ENCODE results near the gene ATP9A. TPM values are rescaled to one million over a fixed set of nuclear protein-coding genes. Genes with fewer than 3 reads are reported as not detected.

Gene ATP9A
- total RNA-seq, 1 experiment from 2014 or later, result 12.1 TPM

DNA sequence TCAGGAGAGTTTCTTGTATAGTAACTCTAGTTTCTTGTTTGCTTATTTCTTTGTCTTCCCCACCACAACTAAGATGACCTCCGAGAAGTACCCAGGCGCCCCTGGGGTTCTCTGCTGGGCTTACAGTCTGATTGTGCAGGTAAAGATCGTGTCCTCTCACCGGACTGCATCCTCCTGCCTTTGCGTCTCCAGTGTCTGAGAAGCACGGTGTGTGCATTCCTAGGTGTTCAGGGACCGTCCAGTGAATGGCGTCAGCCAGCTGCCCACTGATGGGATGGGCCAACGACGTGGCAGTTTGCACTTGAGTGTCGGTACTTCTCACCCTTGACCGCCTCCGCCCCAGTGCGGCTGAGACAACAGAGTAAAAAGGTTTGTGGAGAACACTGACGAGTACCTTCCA lies 169.6 kb downstream of the ATP9A start:
- H3K9me3 ChIP-seq (ENCODE audit: control insufficient read depth, low read depth, low read length), result no peaks in the 10 kb centered on the region
- H3K4me1 ChIP-seq (ENCODE audit: insufficient read depth, low read length), result peaks cover 4% of the 10 kb centered on the region; the same call in 1 of the 2 replicates
- peaks cover 1% of the 10 kb centered on the region; the same call in 1 of the 2 replicates for H3K27me3 Mint-ChIP-seq (ENCODE audit: low read depth)
- H3K18ac ChIP-seq (ENCODE audit: insufficient read length, low read depth, low read length), result no peak overlapping the region
- no peaks in the 10 kb centered on the region for H3K9me3 Mint-ChIP-seq
- H4K20me1 ChIP-seq (ENCODE audit: control insufficient read depth, insufficient read depth, insufficient read length), result no peaks in the 10 kb centered on the region
- H3K4ac ChIP-seq (ENCODE audit: low read depth, low read length), result no peak overlapping the region
- no peak overlapping the region for H2BK15ac ChIP-seq (ENCODE audit: low read depth, low read length)
- H3T11ph ChIP-seq (ENCODE audit: low read length), result no peak overlapping the region
- H4K91ac ChIP-seq (ENCODE audit: insufficient read length, low read depth, low read length), result no peak overlapping the region
- H4K5ac ChIP-seq (ENCODE audit: insufficient read length, low read depth, low read length), result no peak overlapping the region
- no peak overlapping the region for H3K23ac ChIP-seq (ENCODE audit: insufficient read length, low read depth, low read length)
- H4K8ac ChIP-seq (replicated peaks; ENCODE audit: insufficient read length, low read depth, low read length), result no peak overlapping the region
- no peak overlapping the region for H3K4me3 Mint-ChIP-seq
- no peak overlapping the region for H2BK12ac ChIP-seq (ENCODE audit: insufficient read length, low read depth, low read length)
- H3K4me1 Mint-ChIP-seq, result peaks cover 33 to 36% of the 10 kb centered on the region in 2 experiments
- H3K36me3 Mint-ChIP-seq (ENCODE audit: insufficient read depth in 1 of 3, low read depth in 3 of 3), result peaks cover 0 to 4% (median 0%) of the 10 kb centered on the region in 3 experiments; a peak in 1 of 7 replicates
- H3K79me2 ChIP-seq (ENCODE audit: insufficient read depth, low read length), result no peaks in the 10 kb centered on the region
- no peak overlapping the region for H3K27ac Mint-ChIP-seq
- DNase-seq, result no peak
- H3K79me1 ChIP-seq (ENCODE audit: insufficient read depth, low read depth, low read length, poor library complexity, severe bottlenecking), result no peaks in the 10 kb centered on the region
- H3K56ac ChIP-seq (ENCODE audit: insufficient read length, low read depth, low read length), result no peak overlapping the region
- no peak overlapping the region for H2AFZ ChIP-seq (ENCODE audit: low read length)
- no peak overlapping the region for H2BK5ac ChIP-seq (ENCODE audit: insufficient read length, low read length)
- H2BK120ac ChIP-seq (ENCODE audit: low read depth, low read length, poor library complexity, severe bottlenecking), result no peak overlapping the region
- H3K4me2 ChIP-seq (ENCODE audit: insufficient read depth, insufficient read length, low read length), result no peak overlapping the region
- H3K23me2 ChIP-seq (ENCODE audit: insufficient read length, low read depth, low read length, poor library complexity, severe bottlenecking), result no peaks in the 10 kb centered on the region
- no peaks in the 10 kb centered on the region for H3K27me3 ChIP-seq (ENCODE audit: insufficient read depth, low read length)
- H3K27ac ChIP-seq (ENCODE audit: insufficient read length, low read depth, low read length), result no peak overlapping the region
- H2AK5ac ChIP-seq (ENCODE audit: insufficient read length, low read length), result no peak overlapping the region
- H3K9ac ChIP-seq (ENCODE audit: extremely low read depth, insufficient read length, low read length), result no peak overlapping the region
- no CpG with 5 or more reads among the region's 15 CpGs for WGBS (ENCODE audit: extremely low coverage, insufficient read length, low lambda C conversion rate)
- TF ChIP-seq CTCF (conservative IDR thresholded peaks at IDR 0.05), result no peak
- H2BK20ac ChIP-seq (ENCODE audit: low read depth, low read length, poor library complexity, severe bottlenecking), result no peak overlapping the region
- no peak overlapping the region for H3K14ac ChIP-seq (ENCODE audit: insufficient read depth, low read length)

Data from H9 (cell line).